Progenitor cell of endocrine pancreas (in vitro differentiated cells): ENCODE data around the gene PDE4A. TPM values are rescaled to one million over a fixed set of nuclear protein-coding genes. Genes with fewer than 3 reads are reported as not detected.
"Not testable (repeated sequence)": the region's sequence is repeated elsewhere in the genome, so short reads cannot be mapped to it uniquely, and the experiment has no call there.

Experiments
- DNase-seq: peaks from one replicate; pipeline ENCODE4 v3.0.0; 2021; ENCODE audit warnings: low spot score; ENCODE audit not compliant: unreplicated experiment
- H3K27ac Mint-ChIP-seq: 2 replicates; pipeline ENCODE4 v1.8.0; 2021; ENCODE audit warnings: mild to moderate bottlenecking, moderate library complexity, mixed read lengths
- H3K27me3 Mint-ChIP-seq: 2 replicates; pipeline ENCODE4 v1.8.0; 2021; ENCODE audit warnings: mixed read lengths
- H3K36me3 Mint-ChIP-seq: 2 replicates; pipeline ENCODE4 v1.8.0; 2022; ENCODE audit warnings: mixed read lengths; ENCODE audit not compliant: insufficient read depth
- H3K4me1 Mint-ChIP-seq: 2 replicates; pipeline ENCODE4 v1.8.0; 2021; ENCODE audit warnings: low read depth, mixed read lengths
- H3K4me3 Mint-ChIP-seq: 2 replicates; pipeline ENCODE4 v1.8.0; 2021; ENCODE audit warnings: low read depth, mild to moderate bottlenecking, moderate library complexity, mixed read lengths
- H3K9me3 Mint-ChIP-seq: 2 replicates; pipeline ENCODE4 v1.8.0; 2021; ENCODE audit warnings: low read depth, mixed read lengths
- long read RNA-seq: library from polyadenylated mRNA; unstranded; transcript quantifications from one replicate; pipeline ENCODE4 v2.0.0, GENCODE V29; 2020
- total RNA-seq: library from RNA; stranded (reverse); gene quantifications from 2 replicates; pipeline ENCODE4 v1.2.1, GENCODE V29; 2021
- TF ChIP-seq, protein P1 (sequence below): fragments of 200-600 bp; sonication (generic); IDR thresholded peaks from one replicate; pipeline ENCODE4 v1.5.0; 2021; ENCODE audit warnings: antibody characterized with exemption, mild to moderate bottlenecking; ENCODE audit not compliant: unreplicated experiment

The PDE4A gene
- total RNA-seq: 0.72 and 0.87 TPM in 2 replicates
- long read RNA-seq: 0 reads

DNA sequence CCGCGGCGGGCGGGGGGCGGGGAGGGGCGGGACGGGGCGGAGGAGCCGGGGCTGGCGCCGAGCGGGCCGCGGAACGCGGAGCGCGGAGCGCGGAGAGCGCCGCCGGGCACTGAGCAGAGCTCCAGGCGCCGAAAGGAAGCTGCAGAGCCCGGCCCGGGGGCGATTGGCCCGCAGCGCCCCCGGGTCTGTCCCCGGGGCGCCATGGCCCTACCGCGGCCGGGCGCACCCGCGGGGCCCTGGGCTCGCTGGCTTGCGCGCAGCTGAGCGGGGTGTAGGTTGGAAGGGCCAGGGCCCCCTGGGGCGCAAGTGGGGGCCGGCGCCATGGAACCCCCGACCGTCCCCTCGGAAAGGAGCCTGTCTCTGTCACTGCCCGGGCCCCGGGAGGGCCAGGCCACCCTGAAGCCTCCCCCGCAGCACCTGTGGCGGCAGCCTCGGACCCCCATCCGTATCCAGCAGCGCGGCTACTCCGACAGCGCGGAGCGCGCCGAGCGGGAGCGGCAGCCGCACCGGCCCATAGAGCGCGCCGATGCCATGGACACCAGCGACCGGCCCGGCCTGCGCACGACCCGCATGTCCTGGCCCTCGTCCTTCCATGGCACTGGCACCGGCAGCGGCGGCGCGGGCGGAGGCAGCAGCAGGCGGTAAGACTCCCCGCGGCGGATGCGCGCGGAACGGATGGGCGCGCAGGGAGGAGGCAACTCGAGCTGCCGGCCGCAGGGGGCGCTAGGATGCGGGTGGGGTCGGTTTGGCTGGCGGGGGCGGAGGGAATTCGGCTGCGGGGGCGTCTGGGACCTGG lies at the start of gene PDE4A:
PDE4A (plus strand) TSS at position 95 of the 796 bp plus-strand sequence; CDS start at position 322, 227 bp downstream.
- no peak for DNase-seq
- H3K4me1 Mint-ChIP-seq: peaks cover 8% of the 10 kb centered on the region
- no peaks in the 10 kb centered on the region for H3K36me3 Mint-ChIP-seq
- TF ChIP-seq, protein P1, sequence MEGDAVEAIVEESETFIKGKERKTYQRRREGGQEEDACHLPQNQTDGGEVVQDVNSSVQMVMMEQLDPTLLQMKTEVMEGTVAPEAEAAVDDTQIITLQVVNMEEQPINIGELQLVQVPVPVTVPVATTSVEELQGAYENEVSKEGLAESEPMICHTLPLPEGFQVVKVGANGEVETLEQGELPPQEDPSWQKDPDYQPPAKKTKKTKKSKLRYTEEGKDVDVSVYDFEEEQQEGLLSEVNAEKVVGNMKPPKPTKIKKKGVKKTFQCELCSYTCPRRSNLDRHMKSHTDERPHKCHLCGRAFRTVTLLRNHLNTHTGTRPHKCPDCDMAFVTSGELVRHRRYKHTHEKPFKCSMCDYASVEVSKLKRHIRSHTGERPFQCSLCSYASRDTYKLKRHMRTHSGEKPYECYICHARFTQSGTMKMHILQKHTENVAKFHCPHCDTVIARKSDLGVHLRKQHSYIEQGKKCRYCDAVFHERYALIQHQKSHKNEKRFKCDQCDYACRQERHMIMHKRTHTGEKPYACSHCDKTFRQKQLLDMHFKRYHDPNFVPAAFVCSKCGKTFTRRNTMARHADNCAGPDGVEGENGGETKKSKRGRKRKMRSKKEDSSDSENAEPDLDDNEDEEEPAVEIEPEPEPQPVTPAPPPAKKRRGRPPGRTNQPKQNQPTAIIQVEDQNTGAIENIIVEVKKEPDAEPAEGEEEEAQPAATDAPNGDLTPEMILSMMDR: peak; percentile 51
- no peaks in the 10 kb centered on the region for H3K9me3 Mint-ChIP-seq
- peak within 1 kb of the TSS; percentile 51 for H3K4me3 Mint-ChIP-seq
- H3K27me3 Mint-ChIP-seq: peaks cover 85% of the 10 kb centered on the region
- H3K27ac Mint-ChIP-seq: no peak within 1 kb of the TSS

DNA sequence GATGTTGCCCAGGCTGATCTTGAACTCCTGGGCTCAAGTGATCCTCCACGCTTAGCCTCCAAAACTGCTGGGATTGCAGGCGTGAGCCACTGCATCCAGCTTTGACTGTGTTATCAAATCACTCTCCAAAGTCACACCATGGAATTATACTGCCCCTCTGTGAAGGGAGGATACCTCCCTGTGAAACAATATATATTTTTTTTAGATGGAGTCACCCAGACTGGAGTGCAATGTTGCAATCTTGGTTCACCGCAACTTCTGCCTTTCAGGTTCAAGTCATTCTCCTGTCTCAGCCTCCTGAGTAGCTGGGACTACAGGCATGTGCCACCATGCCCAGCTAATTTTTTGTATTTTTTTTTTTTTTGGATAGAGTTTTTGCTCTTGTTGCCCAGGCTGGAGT lies 47.6 kb upstream of the PDE4A start:
- DNase-seq: no peak
- peaks cover 14% of the 10 kb centered on the region for H3K36me3 Mint-ChIP-seq
- H3K4me3 Mint-ChIP-seq: no peak overlapping the region
- H3K27me3 Mint-ChIP-seq: no peaks in the 10 kb centered on the region
- TF ChIP-seq, protein P1: no peak
- no peaks in the 10 kb centered on the region for H3K4me1 Mint-ChIP-seq
- no peaks in the 10 kb centered on the region for H3K9me3 Mint-ChIP-seq
- H3K27ac Mint-ChIP-seq: no peak overlapping the region

DNA sequence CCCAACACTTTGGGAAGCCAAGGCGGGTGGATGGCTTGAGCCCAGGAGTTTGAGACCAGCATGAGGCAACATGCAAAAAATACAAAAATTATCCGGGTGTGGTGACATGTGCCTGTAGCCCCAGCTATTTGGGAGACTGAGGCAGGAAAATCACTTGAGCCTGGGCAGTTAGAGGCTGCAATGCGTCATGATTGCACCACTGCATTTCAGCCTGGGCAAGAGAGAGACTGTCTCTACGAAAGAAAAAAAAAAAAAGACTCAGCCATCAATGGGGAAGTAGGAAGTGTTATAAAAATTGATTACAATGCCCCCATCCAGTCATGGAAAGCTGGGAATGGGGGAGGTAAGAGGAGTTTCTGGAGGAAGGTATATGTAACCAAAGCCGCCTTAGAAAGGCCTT lies 45.4 kb upstream of the PDE4A start:
- H3K4me3 Mint-ChIP-seq: no peak overlapping the region
- DNase-seq: no peak
- peaks cover 9% of the 10 kb centered on the region for H3K36me3 Mint-ChIP-seq
- no peaks in the 10 kb centered on the region for H3K27me3 Mint-ChIP-seq
- TF ChIP-seq, protein P1: no peak
- H3K9me3 Mint-ChIP-seq: no peaks in the 10 kb centered on the region
- H3K27ac Mint-ChIP-seq: no peak overlapping the region
- H3K4me1 Mint-ChIP-seq: peaks cover 3% of the 10 kb centered on the region

DNA sequence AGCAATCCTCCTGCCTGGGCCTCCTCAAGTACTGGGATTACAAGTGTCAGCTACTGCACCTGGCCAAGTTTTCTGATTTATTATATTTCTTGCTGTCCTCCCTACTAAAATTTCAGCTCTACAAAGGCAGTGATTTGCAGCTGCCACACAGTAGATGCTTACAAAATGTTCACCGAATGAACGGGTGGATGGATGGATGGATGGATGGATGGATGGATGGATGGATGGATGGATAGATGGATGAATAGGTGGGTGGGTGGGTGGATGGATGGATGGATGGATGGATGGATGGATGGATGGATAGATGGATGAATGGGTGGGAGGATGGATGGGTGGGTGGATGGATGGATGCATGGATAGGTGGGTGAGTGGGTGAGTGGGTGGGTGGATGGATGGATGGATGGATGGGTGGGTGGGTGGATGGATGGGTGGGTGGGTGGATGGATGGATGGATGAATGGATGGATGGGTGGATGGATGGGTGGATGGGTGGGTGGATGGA lies 43.1 kb upstream of the PDE4A start:
- not testable (repeated sequence) for DNase-seq, H3K27me3 Mint-ChIP-seq, H3K36me3 Mint-ChIP-seq, H3K9me3 Mint-ChIP-seq, H3K27ac Mint-ChIP-seq, H3K4me3 Mint-ChIP-seq, H3K4me1 Mint-ChIP-seq

DNA sequence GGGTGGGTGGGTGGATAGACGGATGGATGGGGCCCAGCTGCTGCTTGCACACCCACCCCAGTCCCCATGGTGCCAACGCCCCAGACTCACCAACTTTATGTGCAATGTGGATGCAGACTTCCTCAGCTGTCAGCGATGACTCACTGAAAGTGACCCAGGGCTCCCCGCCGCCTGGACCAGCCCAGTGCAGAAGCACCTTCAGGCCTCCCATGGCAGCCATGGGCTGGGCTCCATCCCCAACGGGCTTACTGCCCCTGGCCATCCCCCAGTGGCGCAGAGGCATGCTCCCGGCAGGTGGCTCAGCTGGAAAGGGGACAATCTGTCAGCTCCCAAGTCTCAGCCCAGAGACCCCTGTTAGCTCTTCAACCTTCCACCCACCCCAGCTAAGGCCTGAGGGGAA lies 42.2 kb upstream of the PDE4A start:
- TF ChIP-seq, protein P1: no peak
- no peak overlapping the region for H3K27ac Mint-ChIP-seq
- H3K4me1 Mint-ChIP-seq: peaks cover 7% of the 10 kb centered on the region
- H3K36me3 Mint-ChIP-seq: peaks cover 9% of the 10 kb centered on the region
- H3K4me3 Mint-ChIP-seq: no peak overlapping the region
- H3K27me3 Mint-ChIP-seq: no peaks in the 10 kb centered on the region
- no peaks in the 10 kb centered on the region for H3K9me3 Mint-ChIP-seq
- DNase-seq: no peak

DNA sequence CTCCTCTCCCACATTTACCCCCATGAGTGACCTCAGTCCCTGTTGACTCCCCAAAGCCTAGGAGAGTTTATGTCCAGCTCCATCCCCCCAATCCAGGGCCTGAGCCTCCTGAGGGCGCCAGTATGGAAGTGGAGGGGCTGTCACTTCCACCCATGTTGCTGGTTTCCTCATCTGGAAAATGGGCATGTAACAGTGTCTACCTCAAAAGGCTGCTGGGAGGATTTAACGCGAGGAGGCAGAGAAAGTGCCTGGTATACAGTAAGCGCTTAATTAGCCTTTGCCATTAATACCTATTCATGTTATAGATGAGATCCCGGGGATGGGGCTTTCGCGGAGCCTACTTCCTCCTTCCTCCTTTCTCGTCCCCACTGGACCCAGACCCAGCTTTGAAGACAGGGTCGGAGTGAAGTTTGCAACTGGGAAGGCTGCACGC lies 40.4 kb upstream of the PDE4A start:
- no peak for DNase-seq
- peaks cover 7% of the 10 kb centered on the region for H3K4me1 Mint-ChIP-seq
- peaks cover 7% of the 10 kb centered on the region for H3K36me3 Mint-ChIP-seq
- H3K27ac Mint-ChIP-seq: peak overlapping the region; percentile 98
- H3K9me3 Mint-ChIP-seq: no peaks in the 10 kb centered on the region
- H3K4me3 Mint-ChIP-seq: peak overlapping the region; percentile 91
- TF ChIP-seq, protein P1: no peak
- H3K27me3 Mint-ChIP-seq: no peaks in the 10 kb centered on the region
